ENCODE results near the gene MT1HL1. TPM values are rescaled to one million over a fixed set of nuclear protein-coding genes. Genes with fewer than 3 reads are reported as not detected.

MT1HL1 gene
- total RNA-seq, 1 donor from 2014 or later, result not detected

DNA sequence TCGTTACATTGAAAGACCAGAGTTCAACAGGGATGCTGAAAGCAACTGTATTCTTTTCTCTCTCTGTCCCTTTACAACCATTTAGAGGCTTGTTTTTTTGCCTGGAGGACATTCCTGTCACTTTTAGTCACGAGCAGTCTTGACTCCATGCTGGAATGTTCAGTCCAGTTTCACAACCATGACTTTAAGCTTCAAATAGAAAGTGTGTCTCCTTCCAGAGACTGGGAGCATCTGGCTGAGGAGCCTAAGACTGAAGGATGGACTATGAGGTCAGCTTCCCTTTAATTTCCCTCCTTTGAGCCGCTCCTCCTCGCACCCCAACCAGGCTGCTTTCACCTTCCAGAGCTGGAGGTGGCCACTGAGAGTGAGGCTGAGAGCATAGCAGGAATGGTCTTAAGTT, 27.2 kb upstream of the MT1HL1 start:
- Histone ChIP-seq H3K36me3 (ENCODE audit: control insufficient read depth, insufficient read depth, low read length) (no peaks in the 10 kb centered on the region), H3K27me3 (ENCODE audit: control insufficient read depth, insufficient read depth, low read length) (no peaks in the 10 kb centered on the region), H3K4me3 (ENCODE audit: low read depth, low read length) (no peak overlapping the region)
- TF ChIP-seq, protein P1, sequence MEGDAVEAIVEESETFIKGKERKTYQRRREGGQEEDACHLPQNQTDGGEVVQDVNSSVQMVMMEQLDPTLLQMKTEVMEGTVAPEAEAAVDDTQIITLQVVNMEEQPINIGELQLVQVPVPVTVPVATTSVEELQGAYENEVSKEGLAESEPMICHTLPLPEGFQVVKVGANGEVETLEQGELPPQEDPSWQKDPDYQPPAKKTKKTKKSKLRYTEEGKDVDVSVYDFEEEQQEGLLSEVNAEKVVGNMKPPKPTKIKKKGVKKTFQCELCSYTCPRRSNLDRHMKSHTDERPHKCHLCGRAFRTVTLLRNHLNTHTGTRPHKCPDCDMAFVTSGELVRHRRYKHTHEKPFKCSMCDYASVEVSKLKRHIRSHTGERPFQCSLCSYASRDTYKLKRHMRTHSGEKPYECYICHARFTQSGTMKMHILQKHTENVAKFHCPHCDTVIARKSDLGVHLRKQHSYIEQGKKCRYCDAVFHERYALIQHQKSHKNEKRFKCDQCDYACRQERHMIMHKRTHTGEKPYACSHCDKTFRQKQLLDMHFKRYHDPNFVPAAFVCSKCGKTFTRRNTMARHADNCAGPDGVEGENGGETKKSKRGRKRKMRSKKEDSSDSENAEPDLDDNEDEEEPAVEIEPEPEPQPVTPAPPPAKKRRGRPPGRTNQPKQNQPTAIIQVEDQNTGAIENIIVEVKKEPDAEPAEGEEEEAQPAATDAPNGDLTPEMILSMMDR (IDR thresholded peaks at IDR 0.05; ENCODE audit: insufficient read depth, low read length, severe bottlenecking), result no peak
- DNase-seq (ENCODE audit: low read depth) (no peak), FAIRE-seq (no peak)

DNA sequence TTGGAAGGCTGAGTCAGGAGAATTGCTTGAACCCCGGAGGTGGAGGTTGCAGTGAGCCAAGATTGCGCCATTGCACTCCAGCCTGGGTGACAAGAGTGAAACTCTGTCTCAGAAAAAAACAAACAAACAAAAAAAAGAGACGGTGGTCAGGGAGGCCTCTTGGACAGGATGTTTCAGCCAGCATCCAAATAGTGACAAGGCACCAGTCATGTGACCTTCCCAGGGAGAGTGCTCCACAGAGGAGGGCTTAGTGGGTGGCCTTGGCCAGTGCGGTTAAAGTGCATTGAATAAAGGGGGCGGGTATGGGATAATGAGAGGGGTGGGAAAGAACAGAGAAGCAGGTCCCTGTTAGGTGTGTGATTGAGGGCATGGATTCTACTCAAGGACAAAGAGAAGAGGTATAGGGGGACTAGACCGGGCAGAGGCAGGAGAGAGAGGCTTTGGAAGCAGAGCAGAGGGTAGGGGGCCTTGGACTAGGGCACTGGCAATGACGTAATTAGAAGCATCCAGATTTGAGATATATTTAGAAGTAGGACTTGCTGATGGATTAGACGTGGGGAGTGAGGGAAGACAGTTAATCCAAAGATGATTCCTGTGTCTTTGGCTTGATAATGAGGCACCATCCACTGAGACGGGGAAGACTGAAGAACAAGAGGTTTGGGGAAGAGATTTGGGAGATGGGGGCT, 25.8 kb upstream of the MT1HL1 start:
- no peak for DNase-seq (ENCODE audit: low read depth)
- H3K4me3 ChIP-seq (ENCODE audit: low read depth, low read length), result no peak overlapping the region
- no peaks in the 10 kb centered on the region for H3K27me3 ChIP-seq (ENCODE audit: control insufficient read depth, insufficient read depth, low read length)
- FAIRE-seq, result no peak
- TF ChIP-seq, protein P1 (IDR thresholded peaks at IDR 0.05; ENCODE audit: insufficient read depth, low read length, severe bottlenecking), result no peak
- H3K36me3 ChIP-seq (ENCODE audit: control insufficient read depth, insufficient read depth, low read length), result no peaks in the 10 kb centered on the region

DNA sequence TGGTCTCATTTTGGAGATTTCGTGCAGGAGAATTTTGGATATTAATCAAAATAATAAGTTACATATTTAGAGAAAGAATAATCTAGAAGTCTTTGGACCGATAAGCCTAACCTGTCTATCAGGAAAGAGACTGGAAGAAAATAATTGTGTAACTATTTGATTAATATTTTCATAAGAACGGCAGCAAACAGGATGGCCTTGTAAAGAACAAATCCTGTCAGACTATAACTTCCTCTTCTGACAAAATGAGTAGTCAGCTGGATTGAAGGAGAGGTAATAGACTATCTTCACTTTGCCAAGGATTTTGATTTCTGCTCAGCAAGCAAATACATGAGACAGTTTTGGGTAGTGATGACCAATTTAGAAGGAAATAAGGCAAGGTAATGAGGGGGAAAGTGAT, 25.0 kb upstream of the MT1HL1 start:
- no peak for DNase-seq (ENCODE audit: low read depth)
- Histone ChIP-seq H3K4me3 (ENCODE audit: low read depth, low read length) (no peak overlapping the region), H3K27me3 (ENCODE audit: control insufficient read depth, insufficient read depth, low read length) (no peaks in the 10 kb centered on the region), H3K36me3 (ENCODE audit: control insufficient read depth, insufficient read depth, low read length) (no peaks in the 10 kb centered on the region)
- TF ChIP-seq, protein P1 (IDR thresholded peaks at IDR 0.05; ENCODE audit: insufficient read depth, low read length, severe bottlenecking), result no peak
- FAIRE-seq, result no peak

DNA sequence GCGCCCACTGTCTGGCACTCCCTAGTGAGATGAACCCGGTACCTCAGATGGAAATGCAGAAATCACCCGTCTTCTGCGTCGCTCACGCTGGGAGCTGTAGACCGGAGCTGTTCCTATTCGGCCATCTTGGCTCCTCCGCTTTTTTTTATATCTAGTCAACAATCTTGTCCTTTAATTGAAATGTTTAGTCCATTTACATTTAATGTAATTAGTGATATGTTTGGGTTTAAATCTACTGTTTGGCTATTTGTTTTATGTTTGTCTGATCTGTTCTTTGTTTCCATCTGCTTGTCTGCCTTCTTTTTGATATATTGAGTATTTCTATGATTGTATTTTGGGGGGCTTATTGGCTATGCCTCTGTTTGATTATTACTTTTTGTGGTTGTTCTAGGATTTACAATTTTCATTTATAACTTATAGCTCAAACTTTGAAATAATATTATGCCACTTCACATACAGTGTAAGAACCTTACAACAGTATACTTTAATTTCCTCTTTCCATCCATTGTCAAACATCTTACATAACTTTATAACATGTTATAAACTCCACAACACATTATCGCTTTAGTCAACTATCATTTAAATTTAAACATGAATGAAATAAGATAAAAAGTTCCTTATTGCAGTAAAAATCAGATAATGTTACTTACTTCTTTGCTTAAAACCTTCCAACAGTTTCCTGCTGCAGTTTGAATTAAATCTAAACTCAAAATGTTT, 21.3 kb upstream of the MT1HL1 start:
- Histone ChIP-seq H3K27me3 (ENCODE audit: control insufficient read depth, insufficient read depth, low read length) (no peaks in the 10 kb centered on the region), H3K36me3 (ENCODE audit: control insufficient read depth, insufficient read depth, low read length) (no peaks in the 10 kb centered on the region), H3K4me3 (ENCODE audit: low read depth, low read length) (no peak overlapping the region)
- DNase-seq (ENCODE audit: low read depth) (no peak), FAIRE-seq (no peak)
- TF ChIP-seq, protein P1 (IDR thresholded peaks at IDR 0.05; ENCODE audit: insufficient read depth, low read length, severe bottlenecking), result no peak

DNA sequence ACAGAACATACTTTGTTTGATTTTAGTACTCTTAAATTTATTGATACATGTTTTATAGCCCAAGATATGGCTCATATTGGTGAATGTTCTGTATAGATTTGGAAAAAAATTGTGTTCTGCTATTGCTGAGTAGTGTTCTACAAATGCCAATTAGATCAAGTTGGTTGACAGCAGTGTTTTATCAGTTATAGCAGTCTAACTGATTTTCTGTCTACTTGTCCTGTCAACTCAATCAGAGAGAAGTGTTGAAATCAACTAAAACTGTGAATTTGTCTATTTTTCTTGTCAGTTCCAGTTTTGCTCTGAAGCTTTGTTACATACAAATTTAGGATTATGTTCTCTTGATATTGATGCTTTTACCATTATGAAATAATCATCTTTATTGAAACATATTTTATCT, 14.7 kb upstream of the MT1HL1 start:
- TF ChIP-seq, protein P1 (IDR thresholded peaks at IDR 0.05; ENCODE audit: insufficient read depth, low read length, severe bottlenecking), result no peak
- FAIRE-seq, result no peak
- H3K36me3 ChIP-seq (ENCODE audit: control insufficient read depth, insufficient read depth, low read length), result no peaks in the 10 kb centered on the region

More for the DNA sequence above, 14.7 kb upstream of the MT1HL1 start:
- no peak overlapping the region for H3K4me3 ChIP-seq (ENCODE audit: low read depth, low read length)
- H3K27me3 ChIP-seq (ENCODE audit: control insufficient read depth, insufficient read depth, low read length), result no peaks in the 10 kb centered on the region
- no peak for DNase-seq (ENCODE audit: low read depth)
